K562 (cell line): ENCODE results near the gene LZTR1. TPM values are rescaled to one million over a fixed set of nuclear protein-coding genes. Genes with fewer than 3 reads are reported as not detected.

Experiments
- ATAC-seq: fragments of 200-7000 bp; cut with Tn5 transposase; 3 replicates; pipeline ENCODE4 v1.9.1; 2020; ENCODE audit warnings: moderate library complexity
- BruUV-seq: library from RNA; stranded (reverse); fragments of 400-500 nt; replicated peaks from 2 replicates; lab custom pipeline; 2021; lab: Mats Ljungman, UMichigan
- CTCF ChIA-PET: fragments of 300-600 bp; formaldehyde crosslinking; extraction: SDS; loops from one replicate; lab custom pipeline; 2021; ENCODE audit warnings: low intra/inter-chr PET ratio; lab: Yijun Ruan, JAX
- POLR2A ChIA-PET: fragments of 300-600, 350-650 bp; sonication (Branson Sonifier 250); formaldehyde crosslinking; extraction: SDS; loops from one replicate; lab custom pipeline; 2021; ENCODE audit warnings: antibody characterized with exemption, inconsistent platforms; lab: Yijun Ruan, JAX
- DNase-seq, 4 experiments: peaks; one replicate each; pipeline versions ENCODE4 v3.0.0 to v3.0.0-alpha.2; 2011 to 2018; ENCODE audit warnings: low spot score in 3 of 4, mixed read lengths in 3 of 4; ENCODE audit errors: extremely low read depth in 1 of 4
- FAIRE-seq: peaks from 2 replicates; lab custom pipeline; 2011; peaks lifted over from hg19 to GRCh38; lab: Jason Lieb, UNC
- H2AFZ ChIP-seq: 2 replicates; pipeline ENCODE4 v1.6.0; 2011; ENCODE audit warnings: low read depth, low read length, control low read depth, inconsistent platforms
- H3K27ac ChIP-seq: fragments of 200-600 bp; 3 replicates; pipeline ENCODE4 v1.8.0; 2011; ENCODE audit warnings: low read depth, mild to moderate bottlenecking, control low read depth, inconsistent platforms, low read length, moderate library complexity, mixed read lengths; ENCODE audit errors: extremely low read depth
- H3K27me3 ChIP-seq, 2 experiments: fragments of 300-600 bp in 1 of 2; 2 replicates in 1 of 2; 3 replicates in 1 of 2; pipeline versions ENCODE4 v1.6.0 to v1.8.0; 2011; ENCODE audit warnings: inconsistent platforms in 2 of 2, low read length in 2 of 2, mild to moderate bottlenecking in 1 of 2, mixed read lengths in 1 of 2, moderate library complexity in 1 of 2; ENCODE audit not compliant: control insufficient read depth in 2 of 2, insufficient read depth in 2 of 2
- H3K36me3 ChIP-seq: fragments of 300-600 bp; 3 replicates; pipeline ENCODE4 v1.8.0; 2011; ENCODE audit warnings: mild to moderate bottlenecking, low read length, inconsistent platforms; ENCODE audit not compliant: control insufficient read depth, insufficient read depth
- H3K4me1 ChIP-seq, 2 experiments: fragments of 200-600 bp in 1 of 2; replicated peaks in 1 of 2; 2 replicates in 1 of 2; 3 replicates in 1 of 2; pipeline versions ENCODE4 v1.5.1 to v1.8.0; 2011; ENCODE audit warnings: inconsistent platforms in 2 of 2, low read length in 2 of 2, mild to moderate bottlenecking in 1 of 2, mixed read lengths in 1 of 2, moderate library complexity in 1 of 2; ENCODE audit not compliant: control insufficient read depth in 2 of 2, insufficient read depth in 2 of 2
- H3K4me2 ChIP-seq: 2 replicates; pipeline ENCODE4 v1.6.1; 2011; ENCODE audit warnings: low read length, control low read depth, inconsistent platforms, mixed read lengths; ENCODE audit not compliant: insufficient read depth
- H3K4me3 ChIP-seq: fragments of 200-600 bp; sonication (generic), shearing (Covaris generic); 2 replicates; pipeline ENCODE4 v1.5.1; 2016; ENCODE audit warnings: control low read depth, inconsistent platforms
- H3K79me2 ChIP-seq: fragments of 200-600 bp; 3 replicates; pipeline ENCODE4 v1.8.0; 2011; ENCODE audit warnings: low read length, inconsistent platforms; ENCODE audit not compliant: control insufficient read depth, insufficient read depth
- H3K9ac ChIP-seq, 2 experiments: 2 replicates each; pipeline versions ENCODE4 v1.6.0 to v1.6.1; 2011; ENCODE audit warnings: low read depth in 2 of 2, low read length in 2 of 2, control low read depth in 1 of 2, inconsistent platforms in 1 of 2, mild to moderate bottlenecking in 1 of 2, mixed read lengths in 1 of 2; ENCODE audit not compliant: insufficient read depth in 1 of 2
- H3K9me1 ChIP-seq: one replicate; pipeline ENCODE4 v1.6.0; 2011; ENCODE audit warnings: inconsistent platforms, mild to moderate bottlenecking, low read length, moderate library complexity; ENCODE audit not compliant: control insufficient read depth, insufficient read depth
- H3K9me3 ChIP-seq: replicated peaks from 2 replicates; pipeline ENCODE4 v1.5.1; 2011; ENCODE audit warnings: low read depth, low read length, inconsistent platforms; ENCODE audit not compliant: control insufficient read depth, insufficient read depth
- H4K20me1 ChIP-seq: replicated peaks from 2 replicates; pipeline ENCODE4 v1.6.1; 2011; ENCODE audit warnings: low read length, inconsistent platforms, mixed read lengths; ENCODE audit not compliant: control insufficient read depth, insufficient read depth
- DLX4 ChIP-seq: fragments of 250-450 bp; sonication (Bioruptor Pico); IDR thresholded peaks from 2 replicates; pipeline ENCODE4 v1.6.1; 2021; ENCODE audit warnings: mild to moderate bottlenecking
- E4F1 ChIP-seq: fragments of 250-450 bp; sonication (Bioruptor Pico); IDR thresholded peaks from 2 replicates; pipeline ENCODE4 v1.5.0; 2021; ENCODE audit warnings: mild to moderate bottlenecking, borderline replicate concordance
- HDGF ChIP-seq: fragments of 450-650 bp; IDR thresholded peaks from 2 replicates; pipeline ENCODE4 v1.6.1; 2016
- HEY1 ChIP-seq: fragments of 250-450 bp; sonication (Bioruptor Pico); IDR thresholded peaks from 2 replicates; pipeline ENCODE4 v1.5.0; 2020; ENCODE audit warnings: mild to moderate bottlenecking, moderate library complexity, borderline replicate concordance
- KAT7 ChIP-seq: sonication (generic); formaldehyde crosslinking; IDR thresholded peaks from 2 replicates; pipeline ENCODE4 v1.8.0; 2022; ENCODE audit warnings: missing genetic modification reagents, mild to moderate bottlenecking, borderline replicate concordance
- MAX ChIP-seq: sonication (generic); formaldehyde crosslinking; IDR thresholded peaks from 2 replicates; pipeline ENCODE4 v1.9.0; 2022; ENCODE audit warnings: mild to moderate bottlenecking, missing genetic modification reagents
- SRSF9 ChIP-seq: fragments of 200-400 bp; formaldehyde crosslinking; IDR thresholded peaks from 2 replicates; pipeline ENCODE4 v1.6.1; 2017; ENCODE audit warnings: low read depth, low read length, borderline replicate concordance
- STAG1 ChIP-seq: sonication (generic); formaldehyde crosslinking; IDR thresholded peaks from 2 replicates; pipeline ENCODE4 v1.5.0; 2020; ENCODE audit warnings: missing genetic modification reagents, borderline replicate concordance
- XRCC3 ChIP-seq: fragments of 450-650 bp; IDR thresholded peaks from 2 replicates; pipeline ENCODE4 v1.6.1; 2017; ENCODE audit warnings: mild to moderate bottlenecking, moderate library complexity
- ZBTB11 ChIP-seq, 3 experiments: fragments of 200-800 bp in 1 of 3; fragments of 250-450 bp in 1 of 3; fragments of 450-650 bp in 1 of 3; sonication (Bioruptor Pico) in 1 of 3; sonication (Bioruptor generic) in 1 of 3; formaldehyde crosslinking in 1 of 3; IDR thresholded peaks; 2 replicates each; pipeline versions ENCODE4 v1.6.1 to v1.8.0; 2016 to 2022; ENCODE audit warnings: mild to moderate bottlenecking in 2 of 3, missing genetic modification characterization in 2 of 3, missing compliant biosample characterization in 1 of 3, moderate library complexity in 1 of 3
- ZBTB43 ChIP-seq: sonication (generic); formaldehyde crosslinking; IDR thresholded peaks from 2 replicates; pipeline ENCODE4 v1.8.0; 2023; ENCODE audit warnings: mild to moderate bottlenecking, missing genetic modification reagents
- ZNF511 ChIP-seq: sonication (generic); formaldehyde crosslinking; IDR thresholded peaks from 2 replicates; pipeline ENCODE4 v1.8.0; 2022; ENCODE audit warnings: mild to moderate bottlenecking, missing genetic modification reagents
- WGBS: fragments of 100-300 bp; shearing (Covaris generic); methylation state at CpG from one replicate; pipeline ENCODE4 v1.1.6; 2016; ENCODE audit warnings: low coverage, mixed read lengths; ENCODE audit not compliant: insufficient coverage; ENCODE audit errors: missing lambda C conversion rate; 5-methylcytosine and 5-hydroxymethylcytosine counted together
- in situ Hi-C: fragments of 300-500 bp; cut with MboI; formaldehyde crosslinking; loops from 4 replicates; pipeline ENCODE4 v1.15.0; 2018; ENCODE audit warnings: inconsistent platforms, mixed read lengths
- intact Hi-C: fragments of 100-400 bp; cut with micrococcal nuclease; formaldehyde crosslinking; loops from 2 replicates; pipeline ENCODE4 v1.14.2; 2022
- polyA plus RNA-seq, 8 experiments: library from polyadenylated mRNA; depleted of rRNA in 4 of 8; stranded (reverse) in 5 of 8; unstranded in 3 of 8; fragments of >200 nt; fragmentation: Nextera tagmentation in 2 of 8; fragmentation: Illumina TruSeq in 1 of 8; extraction: Ambion mirVana in 2 of 8; extraction: Trizol in 1 of 8; gene quantifications; 2 replicates each; pipeline versions ENCODE4 v1.2.1 to v1.2.3, GENCODE V29; 2011 to 2014; ENCODE audit warnings: inconsistent platforms in 1 of 8, missing spikeins in 1 of 8
- total RNA-seq, 7 experiments: library from RNA; depleted of rRNA in 6 of 7; stranded (reverse); fragments of >200 nt in 6 of 7; fragmentation: Illumina TruSeq in 2 of 7; extraction: Trizol in 2 of 7; gene quantifications; 2 replicates each; pipeline versions ENCODE4 v1.2.1 to v1.2.3, GENCODE V29; 2011 to 2021; ENCODE audit warnings: low replicate concordance in 1 of 7

The LZTR1 gene
- total and polyA plus RNA-seq, 9 of the 15 experiments (the other 6 are each of a cell fraction or from before 2014, with no cell fraction given) = 2.2 to 135 (median 63.0) TPM

GRCh38 chr22:20982563-20982882 lies 426 bp downstream of the LZTR1 start:
- ATAC-seq = peak; percentile 49
- CTCF ChIA-PET = interaction anchor here (1.0 to 1.7 kb wide), 4 partner anchors 20 to 124 kb away, joined by 3 to 6 read pairs (median 4); partner anchors contain the start of genes PI4KA, SNAP29 and THAP7
- TF ChIP-seq HDGF (no peak), E4F1 (no peak), XRCC3 (no peak), ZBTB43 (CRISPR knock-in tag) (no peak), HEY1 (no peak), DLX4 (CRISPR knock-in tag) (no peak), KAT7 (CRISPR knock-in tag) (no peak), SRSF9 (no peak), ZBTB11 (CRISPR knock-in tag; IDR thresholded peaks at IDR 0.05) (no peak), ZNF511 (no peak), MAX (CRISPR knock-in tag) (no peak), STAG1 (no peak)

More at GRCh38 chr22:20982563-20982882, 426 bp downstream of the LZTR1 start:
- Histone ChIP-seq H3K9me1 (peaks cover 13% of the 10 kb centered on the region), H3K4me1 (peaks cover 19 to 51% of the 10 kb centered on the region in 2 experiments), H3K27ac (peak overlapping the region; percentile 86), H3K4me3 (peak overlapping the region; percentile 54), H3K9ac (peak overlapping the region; percentile 85 to 97), H3K27me3 (peaks cover 0 to 4% of the 10 kb centered on the region in 2 experiments; a peak in 2 of 5 replicates), H3K36me3 (peaks cover 40% of the 10 kb centered on the region), H4K20me1 (no peaks in the 10 kb centered on the region), H3K79me2 (peaks cover 23% of the 10 kb centered on the region), H3K4me2 (peak overlapping the region; percentile 92), H3K9me3 (peaks cover 11% of the 10 kb centered on the region), H2AFZ (peak overlapping the region; percentile 99)
- in situ Hi-C loops (no loop called here), intact Hi-C loops (loop anchor here (1.0 to 5.0 kb wide), 4 partner anchors 20 to 205 kb away; partner anchors contain the start of gene THAP7)
- DNase-seq = peak in 1 of 4 experiments; percentile 81
- POLR2A ChIA-PET = interaction anchor here (0.6 to 64.4 kb wide), 28 partner anchors 12 to 1537 kb away, joined by 3 to 1556 read pairs (median 4); partner anchors contain the start of genes AIFM3, CRKL, P2RX6 and SLC7A4
- FAIRE-seq = no peak
- no TSS peak for BruUV-seq
- 2% methylated on average over 12 of the region's 12 CpGs for WGBS
